Astrocyte (in vitro differentiated cells and primary cell): ENCODE data around the gene SLC37A1.

Experiments used
- CTCF ChIP-seq: IDR thresholded peaks from 2 replicates; pipeline ENCODE4 v1.5.1; 2011; ENCODE audit warnings: low read depth, mild to moderate bottlenecking, inconsistent platforms, low read length, moderate library complexity; ENCODE audit not compliant: insufficient read depth
- EZH2 ChIP-seq: IDR thresholded peaks from 2 replicates; pipeline ENCODE4 v1.6.1; 2012; ENCODE audit warnings: mild to moderate bottlenecking, low read length, inconsistent platforms; ENCODE audit not compliant: insufficient read depth

GRCh38 chr21:42500225-42500624 is 13.4 kb upstream of the SLC37A1 start:
- no peak for TF ChIP-seq CTCF
- TF ChIP-seq EZH2 = no peak
